ENCODE results near the gene PAM.

The PAM gene

GRCh38 chr5:102981957-102982635 is 227.0 kb downstream of the PAM start:
- TF ChIP-seq, protein P1, sequence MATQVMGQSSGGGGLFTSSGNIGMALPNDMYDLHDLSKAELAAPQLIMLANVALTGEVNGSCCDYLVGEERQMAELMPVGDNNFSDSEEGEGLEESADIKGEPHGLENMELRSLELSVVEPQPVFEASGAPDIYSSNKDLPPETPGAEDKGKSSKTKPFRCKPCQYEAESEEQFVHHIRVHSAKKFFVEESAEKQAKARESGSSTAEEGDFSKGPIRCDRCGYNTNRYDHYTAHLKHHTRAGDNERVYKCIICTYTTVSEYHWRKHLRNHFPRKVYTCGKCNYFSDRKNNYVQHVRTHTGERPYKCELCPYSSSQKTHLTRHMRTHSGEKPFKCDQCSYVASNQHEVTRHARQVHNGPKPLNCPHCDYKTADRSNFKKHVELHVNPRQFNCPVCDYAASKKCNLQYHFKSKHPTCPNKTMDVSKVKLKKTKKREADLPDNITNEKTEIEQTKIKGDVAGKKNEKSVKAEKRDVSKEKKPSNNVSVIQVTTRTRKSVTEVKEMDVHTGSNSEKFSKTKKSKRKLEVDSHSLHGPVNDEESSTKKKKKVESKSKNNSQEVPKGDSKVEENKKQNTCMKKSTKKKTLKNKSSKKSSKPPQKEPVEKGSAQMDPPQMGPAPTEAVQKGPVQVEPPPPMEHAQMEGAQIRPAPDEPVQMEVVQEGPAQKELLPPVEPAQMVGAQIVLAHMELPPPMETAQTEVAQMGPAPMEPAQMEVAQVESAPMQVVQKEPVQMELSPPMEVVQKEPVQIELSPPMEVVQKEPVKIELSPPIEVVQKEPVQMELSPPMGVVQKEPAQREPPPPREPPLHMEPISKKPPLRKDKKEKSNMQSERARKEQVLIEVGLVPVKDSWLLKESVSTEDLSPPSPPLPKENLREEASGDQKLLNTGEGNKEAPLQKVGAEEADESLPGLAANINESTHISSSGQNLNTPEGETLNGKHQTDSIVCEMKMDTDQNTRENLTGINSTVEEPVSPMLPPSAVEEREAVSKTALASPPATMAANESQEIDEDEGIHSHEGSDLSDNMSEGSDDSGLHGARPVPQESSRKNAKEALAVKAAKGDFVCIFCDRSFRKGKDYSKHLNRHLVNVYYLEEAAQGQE (IDR thresholded peaks at IDR 0.05; ENCODE audit: insufficient read depth in 1 of 2, low read depth in 2 of 2, low read length in 2 of 2) = no peak
- TF ChIP-seq FOXP2 (optimal IDR thresholded peaks at IDR 0.05; ENCODE audit: borderline replicate concordance, extremely low read depth, extremely low read length, insufficient read depth) (no peak), POLR2AphosphoS5 (IDR thresholded peaks at IDR 0.05; ENCODE audit: low read depth, low read length) (no peak), TAF1 (IDR thresholded peaks at IDR 0.05; ENCODE audit: borderline replicate concordance, insufficient read depth, low read length) (no peak), SIN3A (IDR thresholded peaks at IDR 0.05; ENCODE audit: borderline replicate concordance, insufficient read depth, low read length) (no peak)

DNA sequence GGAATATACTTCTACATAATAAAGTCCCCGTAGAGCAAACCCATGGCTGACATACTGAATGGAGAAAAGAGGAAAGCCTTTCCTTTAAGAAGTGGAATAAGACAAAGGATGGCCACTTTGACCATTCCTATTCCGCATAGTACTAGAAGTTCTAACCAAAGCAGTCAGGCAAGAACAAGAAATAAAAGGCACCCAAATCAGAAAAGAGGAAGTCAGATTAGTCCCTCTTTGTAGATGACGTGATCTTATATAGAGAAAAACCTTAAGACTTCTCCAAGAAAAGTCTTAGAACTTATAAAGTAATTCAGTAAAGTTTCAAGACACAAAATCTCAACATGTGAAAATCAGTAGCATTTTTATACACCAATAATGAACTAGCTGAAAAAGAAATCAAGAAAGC is 231.0 kb downstream of the PAM start:
- TF ChIP-seq TAF1 (IDR thresholded peaks at IDR 0.05; ENCODE audit: borderline replicate concordance, insufficient read depth, low read length) = no peak
- TF ChIP-seq POLR2AphosphoS5 (IDR thresholded peaks at IDR 0.05; ENCODE audit: low read depth, low read length) = no peak
- no peak for TF ChIP-seq FOXP2 (optimal IDR thresholded peaks at IDR 0.05; ENCODE audit: borderline replicate concordance, extremely low read depth, extremely low read length, insufficient read depth)
- TF ChIP-seq SIN3A (IDR thresholded peaks at IDR 0.05; ENCODE audit: borderline replicate concordance, insufficient read depth, low read length) = no peak
- TF ChIP-seq, protein P1 (IDR thresholded peaks at IDR 0.05; ENCODE audit: insufficient read depth in 1 of 2, low read depth in 2 of 2, low read length in 2 of 2) = no peak

- TF ChIP-seq, protein P1 (IDR thresholded peaks at IDR 0.05; ENCODE audit: insufficient read depth in 1 of 2, low read depth in 2 of 2, low read length in 2 of 2) = no peak
- TF ChIP-seq TAF1 (IDR thresholded peaks at IDR 0.05; ENCODE audit: borderline replicate concordance, insufficient read depth, low read length) = no peak
- TF ChIP-seq SIN3A (IDR thresholded peaks at IDR 0.05; ENCODE audit: borderline replicate concordance, insufficient read depth, low read length) = no peak
- TF ChIP-seq POLR2AphosphoS5 (IDR thresholded peaks at IDR 0.05; ENCODE audit: low read depth, low read length) = no peak
- no peak for TF ChIP-seq FOXP2 (optimal IDR thresholded peaks at IDR 0.05; ENCODE audit: borderline replicate concordance, extremely low read depth, extremely low read length, insufficient read depth)
Observed at GRCh38 chr5:102988459-102988858, 233.4 kb downstream of the PAM start.

DNA sequence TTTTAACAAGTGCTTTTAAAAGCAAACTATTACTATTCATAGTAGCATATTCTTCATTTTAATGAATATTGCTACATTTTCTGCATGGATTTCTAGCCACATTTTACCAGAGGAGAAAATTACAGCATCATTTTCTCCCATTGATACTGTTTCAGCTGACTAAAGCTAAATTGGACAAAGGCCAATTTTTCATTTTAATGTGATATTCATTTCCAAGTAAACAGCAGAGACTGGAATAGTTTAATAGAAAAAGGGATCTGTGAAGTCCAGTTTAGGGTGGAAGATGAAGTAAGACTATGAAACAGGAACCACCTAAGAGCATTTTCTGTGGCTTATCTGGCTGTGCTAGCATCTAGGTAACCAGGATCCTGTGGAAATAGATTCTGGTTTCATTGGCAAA is 236.7 kb downstream of the PAM start:
- TF ChIP-seq, protein P1 (IDR thresholded peaks at IDR 0.05; ENCODE audit: insufficient read depth in 1 of 2, low read depth in 2 of 2, low read length in 2 of 2) = no peak
- no peak for TF ChIP-seq FOXP2 (optimal IDR thresholded peaks at IDR 0.05; ENCODE audit: borderline replicate concordance, extremely low read depth, extremely low read length, insufficient read depth)
- TF ChIP-seq POLR2AphosphoS5 (IDR thresholded peaks at IDR 0.05; ENCODE audit: low read depth, low read length) = no peak
- TF ChIP-seq TAF1 (IDR thresholded peaks at IDR 0.05; ENCODE audit: borderline replicate concordance, insufficient read depth, low read length) = no peak
- TF ChIP-seq SIN3A (IDR thresholded peaks at IDR 0.05; ENCODE audit: borderline replicate concordance, insufficient read depth, low read length) = no peak

All from PFSK-1 (cell line).